ENCODE results near the gene SPATA9. TPM values are rescaled to one million over a fixed set of nuclear protein-coding genes. Genes with fewer than 3 reads are reported as not detected.

SPATA9 gene
- total and polyA plus RNA-seq, 9 of the 15 experiments (the other 6 are each of a cell fraction or from before 2014, with no cell fraction given): 0.16 to 5.5 (median 0.39) TPM; not detected in 3

DNA sequence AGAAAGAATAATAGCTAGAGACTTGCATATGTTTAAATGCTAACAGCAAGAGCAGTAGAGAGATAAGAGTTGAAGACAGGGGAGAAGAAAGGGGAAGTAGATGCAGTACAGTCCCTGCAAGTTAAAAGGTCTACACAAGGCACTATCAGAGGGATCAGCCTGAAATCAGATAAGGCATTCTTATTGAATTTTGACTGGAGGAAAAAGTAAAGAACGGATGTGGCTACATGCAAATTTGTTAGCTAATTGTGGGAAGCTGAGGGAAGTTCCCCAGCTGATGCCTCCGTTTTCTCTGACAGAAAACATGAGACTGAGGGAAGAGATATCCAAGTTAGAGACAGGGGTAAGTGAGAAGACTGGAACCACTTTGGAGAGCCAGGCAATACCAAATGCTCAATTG, 35.4 kb upstream of the SPATA9 start (continued):
- TF ChIP-seq PCBP1 (IDR thresholded peaks at IDR 0.05; ENCODE audit: low read depth, low read length, poor library complexity, severe bottlenecking) (no peak), SIN3B (IDR thresholded peaks at IDR 0.05; ENCODE audit: low read depth) (no peak), ETV5 (CRISPR knock-in tag; IDR thresholded peaks at IDR 0.05; ENCODE audit: low read depth) (no peak), CBX3 (IDR thresholded peaks at IDR 0.05; ENCODE audit: borderline replicate concordance in 1 of 2, low read length in 2 of 2) (no peak), MCM7 (IDR thresholded peaks at IDR 0.05) (no peak), SAFB2 (IDR thresholded peaks at IDR 0.05; ENCODE audit: borderline replicate concordance, low read depth, low read length, severe bottlenecking) (no peak), NFIX (CRISPR knock-in tag; IDR thresholded peaks at IDR 0.05; ENCODE audit: low read depth) (no peak), ZNF57 (CRISPR knock-in tag; IDR thresholded peaks at IDR 0.05) (no peak), CBX5 (IDR thresholded peaks at IDR 0.05; ENCODE audit: borderline replicate concordance, low read depth) (no peak)
- TF ChIP-seq, protein P1, sequence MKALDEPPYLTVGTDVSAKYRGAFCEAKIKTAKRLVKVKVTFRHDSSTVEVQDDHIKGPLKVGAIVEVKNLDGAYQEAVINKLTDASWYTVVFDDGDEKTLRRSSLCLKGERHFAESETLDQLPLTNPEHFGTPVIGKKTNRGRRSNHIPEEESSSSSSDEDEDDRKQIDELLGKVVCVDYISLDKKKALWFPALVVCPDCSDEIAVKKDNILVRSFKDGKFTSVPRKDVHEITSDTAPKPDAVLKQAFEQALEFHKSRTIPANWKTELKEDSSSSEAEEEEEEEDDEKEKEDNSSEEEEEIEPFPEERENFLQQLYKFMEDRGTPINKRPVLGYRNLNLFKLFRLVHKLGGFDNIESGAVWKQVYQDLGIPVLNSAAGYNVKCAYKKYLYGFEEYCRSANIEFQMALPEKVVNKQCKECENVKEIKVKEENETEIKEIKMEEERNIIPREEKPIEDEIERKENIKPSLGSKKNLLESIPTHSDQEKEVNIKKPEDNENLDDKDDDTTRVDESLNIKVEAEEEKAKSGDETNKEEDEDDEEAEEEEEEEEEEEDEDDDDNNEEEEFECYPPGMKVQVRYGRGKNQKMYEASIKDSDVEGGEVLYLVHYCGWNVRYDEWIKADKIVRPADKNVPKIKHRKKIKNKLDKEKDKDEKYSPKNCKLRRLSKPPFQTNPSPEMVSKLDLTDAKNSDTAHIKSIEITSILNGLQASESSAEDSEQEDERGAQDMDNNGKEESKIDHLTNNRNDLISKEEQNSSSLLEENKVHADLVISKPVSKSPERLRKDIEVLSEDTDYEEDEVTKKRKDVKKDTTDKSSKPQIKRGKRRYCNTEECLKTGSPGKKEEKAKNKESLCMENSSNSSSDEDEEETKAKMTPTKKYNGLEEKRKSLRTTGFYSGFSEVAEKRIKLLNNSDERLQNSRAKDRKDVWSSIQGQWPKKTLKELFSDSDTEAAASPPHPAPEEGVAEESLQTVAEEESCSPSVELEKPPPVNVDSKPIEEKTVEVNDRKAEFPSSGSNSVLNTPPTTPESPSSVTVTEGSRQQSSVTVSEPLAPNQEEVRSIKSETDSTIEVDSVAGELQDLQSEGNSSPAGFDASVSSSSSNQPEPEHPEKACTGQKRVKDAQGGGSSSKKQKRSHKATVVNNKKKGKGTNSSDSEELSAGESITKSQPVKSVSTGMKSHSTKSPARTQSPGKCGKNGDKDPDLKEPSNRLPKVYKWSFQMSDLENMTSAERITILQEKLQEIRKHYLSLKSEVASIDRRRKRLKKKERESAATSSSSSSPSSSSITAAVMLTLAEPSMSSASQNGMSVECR (CRISPR knock-in tag; IDR thresholded peaks at IDR 0.05): no peak
